Activated CD8-positive, alpha-beta T cell treated with anti-CD3 and anti-CD28 coated beads, Interleukin-2, amount 10 ng/mL, durations not matched to agents 7 days and 5 days (primary cell): ENCODE results near the gene FLT4. TPM values are rescaled to one million over a fixed set of nuclear protein-coding genes. Genes with fewer than 3 reads are reported as not detected.
A peak's percentile ranks its signal among the peaks of the same experiment; 100 is the strongest.

ENCODE experiments used
- ATAC-seq: fragments of 150-1000 bp; cut with Tn5 transposase; one replicate; pipeline ENCODE4 v1.10.0; 2021; ENCODE audit warnings: moderate library complexity
- CTCF ChIA-PET: fragments of 350-600 bp; sonication (Branson Sonifier 250); formaldehyde crosslinking; loops from one replicate; lab custom pipeline; 2021; ENCODE audit warnings: antibody characterized with exemption; lab: Charles Lee
- POLR2A ChIA-PET: fragments of 350-600 bp; sonication (Branson Sonifier 250); formaldehyde crosslinking; loops from one replicate; lab custom pipeline; 2021; ENCODE audit warnings: antibody characterized with exemption; lab: Charles Lee
- DNase-seq: peaks from one replicate; pipeline ENCODE4 v3.0.0-alpha.2; 2020
- H3K27ac Mint-ChIP-seq: one replicate; pipeline ENCODE4 v1.8.0; 2021; ENCODE audit warnings: mild to moderate bottlenecking, mixed read lengths
- H3K27me3 Mint-ChIP-seq: one replicate; pipeline ENCODE4 v1.8.0; 2021; ENCODE audit warnings: low read depth, mixed read lengths
- H3K36me3 Mint-ChIP-seq: one replicate; pipeline ENCODE4 v1.8.0; 2021; ENCODE audit warnings: low read depth, mixed read lengths
- H3K4me1 Mint-ChIP-seq: one replicate; pipeline ENCODE4 v1.8.0; 2021; ENCODE audit warnings: low read depth, mixed read lengths
- H3K4me3 Mint-ChIP-seq: one replicate; pipeline ENCODE4 v1.8.0; 2021; ENCODE audit warnings: mild to moderate bottlenecking, mixed read lengths
- H3K9me3 Mint-ChIP-seq: one replicate; pipeline ENCODE4 v1.8.0; 2022; ENCODE audit warnings: mixed read lengths; ENCODE audit not compliant: insufficient read depth
- total RNA-seq, 2 experiments: library from RNA; stranded (reverse); gene quantifications; one replicate each; pipeline ENCODE4 v1.2.3, GENCODE V29; 2021

Gene FLT4
- total RNA-seq, 2 experiments from 2014 or later: 0.90 to 1.6 TPM

GRCh38 chr5:180608572-180609310, 40.7 kb downstream of the FLT4 start:
- Mint-ChIP-seq H3K4me3 (no peak overlapping the region), H3K4me1 (peaks cover 2% of the 10 kb centered on the region), H3K36me3 (no peaks in the 10 kb centered on the region), H3K9me3 (no peaks in the 10 kb centered on the region), H3K27ac (no peak overlapping the region), H3K27me3 (no peaks in the 10 kb centered on the region)
- ATAC-seq (no peak), DNase-seq (no peak)
- POLR2A ChIA-PET: no interaction called here
- CTCF ChIA-PET: interaction anchor here (1.3 kb wide), 1 partner anchor 110 kb away, joined by 3 read pairs; no protein-coding TSS in a partner anchor

DNA sequence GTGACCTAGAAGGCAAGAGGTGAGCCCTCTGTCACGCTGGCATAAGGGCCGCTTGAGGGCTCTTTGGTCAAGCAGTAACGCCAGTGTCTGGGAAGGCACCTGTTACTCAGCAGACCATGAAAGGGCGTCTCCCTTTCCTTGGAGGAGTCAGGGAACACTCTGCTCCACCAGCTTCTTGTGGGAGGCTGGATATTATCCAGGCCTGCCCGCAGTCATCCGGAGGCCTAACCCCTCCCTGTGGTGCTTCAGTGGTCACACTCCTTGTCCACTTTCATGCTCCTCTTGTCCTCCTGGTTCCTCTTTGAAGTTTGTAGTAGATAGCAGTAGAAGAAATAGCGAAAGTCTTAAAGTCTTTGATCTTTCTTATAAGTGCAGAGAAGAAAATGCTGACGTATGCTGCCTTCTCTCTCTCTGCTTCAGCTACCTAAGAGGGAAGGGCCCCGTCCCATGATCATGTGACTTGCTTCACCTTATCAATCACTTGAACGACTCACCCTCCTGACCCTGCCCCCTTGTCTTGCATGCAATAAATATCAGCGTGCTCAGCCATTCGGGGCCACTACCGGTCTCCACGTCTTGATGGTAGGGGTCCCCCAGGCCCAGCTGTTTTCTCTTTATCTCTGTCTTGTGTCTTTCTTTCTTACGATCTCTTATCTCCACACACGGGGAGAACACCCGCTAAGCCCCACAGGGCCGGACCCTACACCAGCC, 41.4 kb downstream of the FLT4 start:
- ChIA-PET POLR2A (no interaction called here), CTCF (interaction anchor here (1.3 kb wide), 1 partner anchor 110 kb away, joined by 3 read pairs; no protein-coding TSS in a partner anchor)
- Mint-ChIP-seq H3K36me3 (no peaks in the 10 kb centered on the region), H3K27me3 (no peaks in the 10 kb centered on the region), H3K4me1 (peaks cover 2% of the 10 kb centered on the region), H3K27ac (no peak overlapping the region), H3K4me3 (no peak overlapping the region), H3K9me3 (no peaks in the 10 kb centered on the region)
- DNase-seq: no peak
- no peak for ATAC-seq

DNA sequence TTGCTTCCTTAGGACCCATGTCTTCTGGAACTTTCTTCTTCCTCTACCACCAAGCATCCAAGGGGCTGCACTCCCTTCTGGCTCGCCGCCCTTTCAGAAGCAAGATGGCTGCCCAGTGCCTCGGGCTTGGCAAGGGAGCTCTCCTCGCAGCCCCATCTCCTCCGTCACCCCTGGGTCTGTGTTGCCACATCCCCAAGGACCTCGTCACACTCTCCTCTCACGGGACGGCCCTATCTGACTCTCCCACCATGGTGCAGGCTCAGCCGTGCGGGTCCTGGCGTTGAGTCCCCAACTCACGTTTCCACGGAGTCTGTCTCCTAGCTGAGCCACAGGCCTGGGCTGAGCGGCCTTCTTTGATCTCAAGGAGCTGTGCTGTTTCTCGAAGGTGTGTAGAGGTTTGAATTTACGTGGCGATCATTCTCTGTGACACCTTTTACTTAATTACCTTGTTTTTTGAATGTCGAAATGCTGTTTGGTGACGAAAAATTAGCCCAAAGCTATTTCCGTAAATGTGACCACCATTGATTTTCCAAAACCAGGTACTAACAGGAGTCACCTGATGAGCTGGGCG, 43.1 kb downstream of the FLT4 start:
- ChIA-PET POLR2A (no interaction called here), CTCF (interaction anchor here (0.8 to 1.8 kb wide), 13 partner anchors 13 to 313 kb away, joined by 3 to 8 read pairs (median 3); no protein-coding TSS in a partner anchor)
- H3K4me1 Mint-ChIP-seq: peaks cover 2% of the 10 kb centered on the region
- no peak overlapping the region for H3K27ac Mint-ChIP-seq
- H3K27me3 Mint-ChIP-seq: no peaks in the 10 kb centered on the region
- no peaks in the 10 kb centered on the region for H3K36me3 Mint-ChIP-seq
- H3K9me3 Mint-ChIP-seq: no peaks in the 10 kb centered on the region
- ATAC-seq (no peak), DNase-seq (no peak)
- no peak overlapping the region for H3K4me3 Mint-ChIP-seq

- Mint-ChIP-seq H3K9me3 (no peaks in the 10 kb centered on the region), H3K27ac (no peak overlapping the region), H3K4me3 (no peak overlapping the region), H3K36me3 (no peaks in the 10 kb centered on the region), H3K27me3 (no peaks in the 10 kb centered on the region), H3K4me1 (peaks cover 2% of the 10 kb centered on the region)
- ATAC-seq: peak; percentile 66
- ChIA-PET POLR2A (no interaction called here), CTCF (interaction anchor here (0.9 to 1.8 kb wide), 12 partner anchors 13 to 312 kb away, joined by 3 to 8 read pairs (median 3); no protein-coding TSS in a partner anchor)
- peak; percentile 77 for DNase-seq
Measured at GRCh38 chr5:180605554-180606214, 43.7 kb downstream of the FLT4 start.

- POLR2A ChIA-PET: no interaction called here
- H3K9me3 Mint-ChIP-seq: no peaks in the 10 kb centered on the region
- CTCF ChIA-PET: no interaction called here
- ATAC-seq (no peak), DNase-seq (no peak)
- H3K4me1 Mint-ChIP-seq: peaks cover 2% of the 10 kb centered on the region
- H3K27me3 Mint-ChIP-seq: no peaks in the 10 kb centered on the region
- H3K27ac Mint-ChIP-seq: no peak overlapping the region
- H3K4me3 Mint-ChIP-seq: no peak overlapping the region
- H3K36me3 Mint-ChIP-seq: no peaks in the 10 kb centered on the region
Measured at GRCh38 chr5:180604271-180604670, 45.1 kb downstream of the FLT4 start.

GRCh38 chr5:180603076-180603594, 46.3 kb downstream of the FLT4 start:
- Mint-ChIP-seq H3K27ac (no peak overlapping the region), H3K9me3 (no peaks in the 10 kb centered on the region), H3K4me3 (no peak overlapping the region), H3K4me1 (peaks cover 2% of the 10 kb centered on the region), H3K27me3 (no peaks in the 10 kb centered on the region), H3K36me3 (no peaks in the 10 kb centered on the region)
- DNase-seq: no peak
- ATAC-seq: no peak
- CTCF ChIA-PET: no interaction called here
- POLR2A ChIA-PET: no interaction called here

DNA sequence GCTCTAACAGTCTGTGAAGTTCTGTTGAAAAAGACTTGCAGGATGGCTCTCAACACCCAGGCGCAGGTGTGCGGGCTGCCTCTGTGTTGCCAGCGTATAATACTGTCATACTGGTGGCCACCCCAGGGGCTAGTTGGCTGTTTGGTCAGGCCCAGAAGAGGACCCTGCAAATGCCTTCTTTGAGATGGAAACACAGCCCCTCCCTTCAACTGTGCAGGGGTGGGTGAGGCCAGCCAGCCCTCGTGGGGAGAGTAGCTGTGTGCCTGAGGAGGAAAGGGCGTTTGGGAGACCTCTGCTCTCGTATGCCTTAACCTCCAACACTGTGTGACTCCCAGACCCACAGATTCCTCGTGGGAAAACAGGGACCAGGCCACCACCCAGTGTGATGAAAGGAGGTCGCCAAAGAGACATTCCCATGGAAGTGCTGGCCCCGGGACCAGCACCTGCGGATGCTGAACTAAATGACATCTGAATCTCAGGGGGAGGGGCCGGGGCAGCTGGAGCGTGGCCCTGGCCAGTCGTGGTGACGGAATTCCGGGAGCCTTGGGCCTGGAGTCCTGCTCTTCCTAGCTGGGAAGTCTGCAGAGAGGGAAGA, 46.8 kb downstream of the FLT4 start:
- no peak overlapping the region for H3K27ac Mint-ChIP-seq
- CTCF ChIA-PET: interaction anchor here (1.2 kb wide), 1 partner anchor 46 kb away, joined by 3 read pairs; no protein-coding TSS in a partner anchor
- DNase-seq: no peak
- peaks cover 2% of the 10 kb centered on the region for H3K4me1 Mint-ChIP-seq
- H3K9me3 Mint-ChIP-seq: no peaks in the 10 kb centered on the region
- no peaks in the 10 kb centered on the region for H3K27me3 Mint-ChIP-seq
- POLR2A ChIA-PET: no interaction called here
- no peaks in the 10 kb centered on the region for H3K36me3 Mint-ChIP-seq
- no peak overlapping the region for H3K4me3 Mint-ChIP-seq
- ATAC-seq: no peak

DNA sequence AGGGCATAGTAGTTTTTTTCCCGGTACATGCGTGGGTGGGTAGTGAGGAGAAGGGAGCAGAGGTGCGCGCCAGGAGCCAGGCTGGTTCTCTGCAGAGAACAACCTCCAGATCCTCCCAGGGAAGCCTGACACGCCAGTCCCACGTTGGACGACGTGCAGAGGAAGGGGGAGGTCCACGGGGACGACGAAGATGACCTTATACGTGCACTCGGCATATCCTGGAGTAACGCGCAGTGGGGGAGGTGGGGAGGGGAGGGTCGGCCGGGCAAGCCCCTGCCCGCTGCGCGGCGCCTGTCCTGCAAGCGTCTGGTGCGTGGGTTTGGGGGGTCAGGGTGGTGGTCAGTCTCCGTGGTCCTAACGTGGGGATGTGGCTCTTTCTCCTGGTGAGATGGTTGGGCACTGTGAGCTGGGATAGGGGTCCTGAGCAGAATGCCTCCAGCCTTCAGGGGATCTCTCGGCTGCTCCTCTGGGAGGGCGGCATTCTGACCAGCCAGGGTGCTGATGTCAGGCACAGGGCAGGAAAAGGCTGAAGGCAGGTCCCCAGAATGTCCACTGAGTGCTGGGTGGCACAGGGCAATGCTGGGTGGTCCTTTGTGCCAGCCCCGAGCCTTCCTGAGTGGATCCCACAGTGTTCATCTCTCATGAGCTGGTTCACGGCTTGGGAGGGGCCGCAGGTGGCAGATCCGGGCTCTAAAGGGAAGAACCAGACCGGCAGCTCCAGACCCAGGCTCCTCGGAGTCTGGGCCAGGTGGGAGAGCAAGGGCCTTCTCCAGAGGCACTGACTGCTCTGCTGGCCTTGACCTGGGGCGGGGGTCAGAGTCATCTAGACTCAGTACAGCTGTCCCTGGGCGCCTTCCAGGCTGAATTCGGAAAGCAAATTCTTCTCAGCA, 47.6 kb downstream of the FLT4 start:
- Mint-ChIP-seq H3K4me3 (no peak overlapping the region), H3K9me3 (no peaks in the 10 kb centered on the region), H3K36me3 (no peaks in the 10 kb centered on the region), H3K27me3 (no peaks in the 10 kb centered on the region), H3K27ac (no peak overlapping the region), H3K4me1 (peaks cover 2% of the 10 kb centered on the region)
- ChIA-PET POLR2A (no interaction called here), CTCF (interaction anchor here (1.2 kb wide), 1 partner anchor 47 kb away, joined by 3 read pairs; no protein-coding TSS in a partner anchor)
- ATAC-seq (no peak), DNase-seq (no peak)

DNA sequence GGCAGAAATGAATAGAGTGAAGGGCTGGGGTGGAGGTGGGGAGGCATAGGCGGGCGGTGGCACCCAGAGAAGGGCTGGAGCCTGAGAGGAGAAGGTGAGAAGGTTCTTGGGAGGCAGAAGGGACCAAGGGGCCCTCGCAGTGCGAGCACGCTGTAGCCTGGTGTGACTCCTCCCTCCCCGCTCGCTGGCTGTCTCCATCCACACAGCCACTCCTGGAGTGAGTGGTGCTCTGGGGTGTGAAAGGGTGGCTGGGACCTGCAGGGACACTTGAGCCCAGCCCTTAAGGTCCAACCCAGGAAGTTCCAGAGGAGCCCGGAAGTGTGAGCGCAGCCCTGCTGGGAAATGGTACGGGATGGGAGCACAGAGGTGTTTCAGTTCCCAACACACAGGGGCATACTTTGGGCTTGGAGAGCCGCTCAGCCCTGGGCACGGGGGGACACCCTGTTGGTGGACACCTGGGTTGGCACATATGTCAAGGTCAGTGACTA, 48.8 kb downstream of the FLT4 start:
- no peak overlapping the region for H3K4me3 Mint-ChIP-seq
- H3K4me1 Mint-ChIP-seq: no peaks in the 10 kb centered on the region
- H3K9me3 Mint-ChIP-seq: no peaks in the 10 kb centered on the region
- ChIA-PET POLR2A (no interaction called here), CTCF (no interaction called here)
- no peaks in the 10 kb centered on the region for H3K36me3 Mint-ChIP-seq
- DNase-seq (no peak), ATAC-seq (no peak)
- H3K27ac Mint-ChIP-seq: no peak overlapping the region
- no peaks in the 10 kb centered on the region for H3K27me3 Mint-ChIP-seq

- Mint-ChIP-seq H3K27me3 (no peaks in the 10 kb centered on the region), H3K27ac (no peak overlapping the region), H3K4me3 (no peak overlapping the region), H3K4me1 (no peaks in the 10 kb centered on the region), H3K36me3 (no peaks in the 10 kb centered on the region), H3K9me3 (no peaks in the 10 kb centered on the region)
- DNase-seq: no peak
- POLR2A ChIA-PET: no interaction called here
- CTCF ChIA-PET: no interaction called here
- ATAC-seq: no peak
Measured at GRCh38 chr5:180599981-180600553, 49.3 kb downstream of the FLT4 start.
